Measurements from ENCODE around the gene ANO2.

Gene ANO2

DNA sequence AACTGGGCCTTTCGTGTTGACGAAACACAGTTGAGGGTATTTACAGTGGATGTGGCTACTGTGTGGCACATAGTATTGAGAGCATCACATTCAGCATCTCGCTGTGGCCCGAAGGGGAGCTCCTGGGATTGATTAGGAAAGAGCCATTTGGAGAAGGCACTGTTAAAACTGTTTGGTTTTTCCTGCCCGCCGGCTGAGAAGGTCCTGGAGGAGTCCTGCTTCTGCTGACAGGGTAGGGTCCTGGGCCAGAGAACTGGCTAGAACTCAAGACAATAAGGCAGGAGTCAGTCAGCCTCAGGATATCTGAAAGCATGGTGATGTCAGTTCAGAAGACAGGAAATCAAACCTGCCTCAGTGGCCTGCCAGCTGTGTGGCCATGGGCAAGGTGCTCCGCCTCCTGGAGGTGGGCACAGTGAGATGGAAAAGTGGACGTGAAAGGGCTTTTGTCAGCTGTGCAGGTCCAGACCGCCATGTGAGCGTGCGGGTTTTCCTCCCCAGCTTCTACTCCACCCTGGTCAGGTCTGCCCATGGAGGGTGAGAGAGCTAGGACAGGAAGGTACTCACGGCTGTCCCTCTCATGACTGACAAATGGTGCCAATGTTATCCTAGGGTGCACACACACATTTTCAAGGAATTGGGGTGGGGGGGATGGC is 420.8 kb downstream of the ANO2 start:
- H3K4me3 ChIP-seq (ENCODE audit: low read depth, low read length): no peak overlapping the region
- TF ChIP-seq, protein P1, sequence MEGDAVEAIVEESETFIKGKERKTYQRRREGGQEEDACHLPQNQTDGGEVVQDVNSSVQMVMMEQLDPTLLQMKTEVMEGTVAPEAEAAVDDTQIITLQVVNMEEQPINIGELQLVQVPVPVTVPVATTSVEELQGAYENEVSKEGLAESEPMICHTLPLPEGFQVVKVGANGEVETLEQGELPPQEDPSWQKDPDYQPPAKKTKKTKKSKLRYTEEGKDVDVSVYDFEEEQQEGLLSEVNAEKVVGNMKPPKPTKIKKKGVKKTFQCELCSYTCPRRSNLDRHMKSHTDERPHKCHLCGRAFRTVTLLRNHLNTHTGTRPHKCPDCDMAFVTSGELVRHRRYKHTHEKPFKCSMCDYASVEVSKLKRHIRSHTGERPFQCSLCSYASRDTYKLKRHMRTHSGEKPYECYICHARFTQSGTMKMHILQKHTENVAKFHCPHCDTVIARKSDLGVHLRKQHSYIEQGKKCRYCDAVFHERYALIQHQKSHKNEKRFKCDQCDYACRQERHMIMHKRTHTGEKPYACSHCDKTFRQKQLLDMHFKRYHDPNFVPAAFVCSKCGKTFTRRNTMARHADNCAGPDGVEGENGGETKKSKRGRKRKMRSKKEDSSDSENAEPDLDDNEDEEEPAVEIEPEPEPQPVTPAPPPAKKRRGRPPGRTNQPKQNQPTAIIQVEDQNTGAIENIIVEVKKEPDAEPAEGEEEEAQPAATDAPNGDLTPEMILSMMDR (IDR thresholded peaks at IDR 0.05; ENCODE audit: insufficient read depth, low read depth, low read length, missing control alignments): no peak
- DNase-seq (ENCODE audit: low read depth): no peak

DNA sequence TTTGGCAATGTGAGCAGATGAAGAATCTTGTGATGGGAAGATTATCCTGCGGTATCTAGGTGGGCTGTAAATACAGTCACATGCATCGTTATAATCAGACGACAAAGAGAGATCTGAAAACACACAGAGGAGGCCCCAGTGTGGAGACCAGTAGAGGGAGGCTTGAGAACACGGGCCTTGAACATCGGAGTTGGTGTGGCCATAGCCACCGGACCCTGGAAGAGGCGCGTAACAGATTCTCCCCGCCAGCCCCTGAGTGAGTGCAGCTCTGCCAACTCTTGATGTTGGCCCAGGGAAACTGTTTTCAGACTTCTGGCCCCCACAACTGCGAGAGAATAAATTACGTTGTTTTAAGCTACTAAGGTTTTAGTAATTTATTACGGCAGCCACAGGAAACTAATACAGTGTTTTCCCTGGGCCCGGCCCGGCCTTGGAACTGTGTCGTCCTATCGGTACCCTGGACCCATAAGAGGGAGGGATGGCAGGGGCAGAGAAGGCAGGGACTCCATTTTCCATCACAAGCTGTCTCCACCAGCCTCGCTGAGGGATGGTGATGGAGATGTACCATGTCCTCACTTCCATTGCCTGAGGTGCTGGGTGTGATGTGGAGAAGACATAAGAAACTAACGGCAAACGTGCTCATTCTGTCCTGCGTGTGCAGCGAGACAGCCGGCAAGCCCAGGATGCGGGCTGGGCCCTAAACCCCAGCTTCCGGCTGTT is 421.5 kb downstream of the ANO2 start:
- H3K4me3 ChIP-seq (ENCODE audit: low read depth, low read length): no peak overlapping the region
- DNase-seq (ENCODE audit: low read depth): no peak
- TF ChIP-seq, protein P1 (IDR thresholded peaks at IDR 0.05; ENCODE audit: insufficient read depth, low read depth, low read length, missing control alignments): no peak

DNA sequence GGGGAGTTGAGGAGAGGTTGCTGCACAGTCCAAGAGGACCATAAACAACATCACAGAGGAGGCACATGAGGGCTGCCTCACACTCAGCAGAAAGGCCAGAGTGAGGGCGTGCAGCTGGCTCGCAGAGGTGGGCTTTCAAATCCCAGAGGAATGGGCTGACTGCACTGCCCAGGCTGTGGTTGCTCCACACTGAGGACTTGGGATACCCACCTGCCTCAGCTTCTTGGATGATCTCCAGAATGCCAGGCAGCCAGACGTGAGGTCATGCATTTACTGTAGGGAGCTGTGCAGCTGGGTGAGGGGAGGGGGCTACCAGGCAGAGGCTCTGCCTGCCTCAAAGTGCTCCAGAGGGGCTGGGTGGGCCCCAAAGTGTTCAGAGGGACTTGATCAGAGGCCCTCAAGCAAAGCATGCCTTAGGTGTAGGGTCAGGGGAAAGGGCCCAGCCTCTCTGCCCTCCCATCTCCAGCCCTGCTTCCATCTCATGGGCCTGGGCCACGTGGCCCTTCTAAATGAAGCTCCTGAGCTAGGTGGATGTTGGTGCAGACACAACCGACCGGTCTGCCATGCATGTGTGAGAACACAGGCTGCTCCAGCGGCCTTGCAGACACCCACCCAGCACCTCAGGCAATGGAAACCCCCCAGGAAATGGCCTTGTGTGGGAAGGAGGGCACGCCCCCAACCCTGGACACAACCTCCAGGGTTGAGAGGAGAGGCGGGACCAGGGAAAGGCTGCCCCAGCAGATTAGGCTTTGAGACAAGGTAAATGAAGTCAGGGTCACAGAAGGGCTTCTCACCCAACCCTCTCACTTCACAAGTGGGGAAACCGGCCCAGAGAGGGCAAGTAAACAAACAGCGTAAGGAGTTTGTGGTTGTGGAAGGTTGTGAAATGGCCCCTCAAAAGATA is 422.4 kb downstream of the ANO2 start:
- no peak overlapping the region for H3K4me3 ChIP-seq (ENCODE audit: low read depth, low read length)
- no peak for DNase-seq (ENCODE audit: low read depth)
- TF ChIP-seq, protein P1 (IDR thresholded peaks at IDR 0.05; ENCODE audit: insufficient read depth, low read depth, low read length, missing control alignments): no peak

DNA sequence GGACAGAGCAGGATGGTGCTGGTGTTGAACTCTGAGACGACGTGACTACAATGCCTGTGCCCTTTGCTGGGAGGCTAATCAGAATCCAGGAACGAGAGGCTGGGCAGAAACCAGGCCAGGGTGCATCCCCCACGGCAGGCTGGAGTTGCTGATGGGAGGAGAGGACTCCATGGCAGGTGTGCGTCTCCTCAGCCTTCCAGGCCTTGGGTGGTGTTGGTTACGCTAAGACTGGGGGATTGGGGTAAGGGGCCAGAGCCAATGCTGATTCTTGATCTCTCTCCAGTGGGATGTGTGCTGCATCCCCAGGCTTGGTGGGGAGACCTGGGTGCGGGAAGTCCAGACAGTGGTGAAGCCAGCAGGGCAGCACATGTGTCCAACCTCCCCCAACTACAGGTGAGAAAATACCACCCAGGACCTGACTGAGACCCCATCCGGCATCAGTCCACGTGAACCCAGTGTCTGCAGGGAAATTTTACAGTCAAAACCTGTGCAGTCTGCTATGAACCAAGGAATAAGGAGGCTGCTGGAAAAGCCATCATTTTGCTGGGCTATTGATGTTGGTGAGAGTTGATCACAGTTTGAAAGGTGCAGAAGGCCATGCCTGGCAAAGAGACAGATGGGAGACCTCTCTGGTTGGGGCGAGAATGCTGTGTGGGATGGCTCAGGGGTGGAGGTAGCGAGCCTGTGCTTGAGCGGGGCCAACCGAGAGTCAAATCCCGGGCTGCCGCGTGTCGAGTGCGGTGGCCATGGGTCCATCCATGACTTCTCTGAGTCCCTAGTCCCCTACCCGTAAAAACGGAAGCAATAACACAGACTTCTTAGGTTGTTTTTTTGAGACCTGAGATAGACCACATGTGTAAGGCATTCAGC is 423.4 kb downstream of the ANO2 start:
- no peak overlapping the region for H3K4me3 ChIP-seq (ENCODE audit: low read depth, low read length)
- DNase-seq (ENCODE audit: low read depth): no peak
- TF ChIP-seq, protein P1 (IDR thresholded peaks at IDR 0.05; ENCODE audit: insufficient read depth, low read depth, low read length, missing control alignments): no peak

DNA sequence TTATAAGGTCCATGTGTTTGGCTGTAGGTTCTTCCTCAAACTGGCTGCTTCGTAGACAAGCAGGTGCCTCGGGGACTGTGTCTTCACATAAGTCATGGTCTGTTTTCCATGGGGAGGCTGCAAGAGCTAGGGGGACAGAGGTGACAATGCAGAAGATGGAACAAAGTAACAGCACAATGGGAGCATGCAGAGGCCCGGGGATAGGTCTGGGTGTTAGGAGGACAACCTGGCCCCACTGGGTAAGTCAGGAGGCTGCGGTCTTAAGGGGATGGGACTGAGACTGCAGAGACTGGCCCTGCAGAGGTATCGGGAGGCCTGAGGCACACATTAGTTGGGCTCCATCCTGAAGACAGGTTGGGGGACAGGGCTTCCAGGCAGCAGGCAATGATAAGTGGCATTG is 424.2 kb downstream of the ANO2 start:
- no peak overlapping the region for H3K4me3 ChIP-seq (ENCODE audit: low read depth, low read length)
- DNase-seq (ENCODE audit: low read depth): no peak
- TF ChIP-seq, protein P1 (IDR thresholded peaks at IDR 0.05; ENCODE audit: insufficient read depth, low read depth, low read length, missing control alignments): no peak

DNA sequence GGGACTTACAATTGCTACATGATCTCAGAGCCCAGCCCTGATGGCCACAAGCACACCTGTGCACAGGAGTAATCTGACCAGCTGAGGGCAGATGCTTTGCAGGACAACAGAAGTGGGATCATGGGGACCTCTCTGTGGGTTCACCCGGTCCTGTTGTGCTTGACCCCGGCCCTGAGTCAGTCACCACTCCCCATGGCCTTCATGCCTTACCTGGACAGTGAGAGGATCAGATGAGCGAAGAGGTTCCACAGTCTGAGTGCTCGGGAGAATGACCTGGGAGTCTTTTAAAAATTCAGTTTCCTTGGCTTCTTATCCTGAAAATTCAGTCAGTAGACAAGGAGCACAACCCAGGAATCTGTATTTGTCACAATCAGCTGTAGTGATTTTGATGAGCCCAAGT is 425.0 kb downstream of the ANO2 start:
- TF ChIP-seq, protein P1 (IDR thresholded peaks at IDR 0.05; ENCODE audit: insufficient read depth, low read depth, low read length, missing control alignments): no peak
- H3K4me3 ChIP-seq (ENCODE audit: low read depth, low read length): no peak overlapping the region
- DNase-seq (ENCODE audit: low read depth): no peak

All from GM12865 (cell line).